Hypothalamus (tissue), 51 donors: ENCODE data around the gene ZRANB2.

Source experiments
- DNase-seq, 51 donors: peaks; one replicate each; lab custom pipeline; 2025; lab: John Stamatoyannopoulos, UW

Gene ZRANB2

GRCh38 chr1:71080739-71081696 is at the start of gene ZRANB2:
TSS of gene ZRANB2 (minus strand) at chr1:71081035. CDS start at chr1:71080995, 40 bp downstream.
- DNase-seq: peak; percentile 30 to 99 (median 80)

GRCh38 chr1:71128060-71128459 is 47.2 kb upstream of the ZRANB2 start:
- DNase-seq: no peak

GRCh38 chr1:71118086-71118485 is 37.3 kb upstream of the ZRANB2 start:
- no peak for DNase-seq

GRCh38 chr1:71116729-71117128 is 35.9 kb upstream of the ZRANB2 start:
- DNase-seq: no peak

GRCh38 chr1:71106658-71107322 is 26.0 kb upstream of the ZRANB2 start:
- DNase-seq: no peak

- DNase-seq: no peak
Measured at GRCh38 chr1:71104417-71104816, 23.6 kb upstream of the ZRANB2 start.

- no peak for DNase-seq
Measured at GRCh38 chr1:71101839-71102376, 21.1 kb upstream of the ZRANB2 start.

- DNase-seq: no peak
Measured at GRCh38 chr1:71097428-71097827, 16.6 kb upstream of the ZRANB2 start.

GRCh38 chr1:71094913-71095312 is 14.1 kb upstream of the ZRANB2 start:
- no peak for DNase-seq

GRCh38 chr1:71093938-71094337 is 13.1 kb upstream of the ZRANB2 start:
- DNase-seq: no peak

- no peak for DNase-seq
Measured at GRCh38 chr1:71089536-71090270, 8.9 kb upstream of the ZRANB2 start.

GRCh38 chr1:71088645-71089287 is 7.9 kb upstream of the ZRANB2 start:
- DNase-seq: no peak

GRCh38 chr1:71087713-71088112 is 6.9 kb upstream of the ZRANB2 start:
- DNase-seq: no peak

GRCh38 chr1:71087060-71087459 is 6.2 kb upstream of the ZRANB2 start:
- no peak for DNase-seq

- DNase-seq: no peak
Measured at GRCh38 chr1:71086331-71086730, 5.5 kb upstream of the ZRANB2 start.

GRCh38 chr1:71083271-71083670 is 2.4 kb upstream of the ZRANB2 start:
- peak in 9 of 51 donors; percentile 3 to 34 (median 13) for DNase-seq

GRCh38 chr1:71081697-71082080 is 854 bp upstream of the ZRANB2 start:
- peak in 4 of 51 donors; percentile 0 to 4 (median 2) for DNase-seq

GRCh38 chr1:71080230-71080738 is 551 bp downstream of the ZRANB2 start:
- no peak for DNase-seq

- DNase-seq: no peak
Measured at GRCh38 chr1:71074681-71075080, 6.2 kb downstream of the ZRANB2 start.

GRCh38 chr1:71072273-71072672 is 8.6 kb downstream of the ZRANB2 start:
- no peak for DNase-seq
